ENCODE results near the gene DPP9.

DPP9 gene

GRCh38 chr19:4728871-4729270 is 5.2 kb upstream of the DPP9 start:
- TF ChIP-seq FOXM1 (IDR thresholded peaks at IDR 0.05; ENCODE audit: borderline replicate concordance, low read depth) (no peak), ZBTB7A (IDR thresholded peaks at IDR 0.05; ENCODE audit: low read depth) (no peak), TCF12 (IDR thresholded peaks at IDR 0.05; ENCODE audit: low read depth) (no peak), EGR1 (IDR thresholded peaks at IDR 0.05) (no peak), EP300 (IDR thresholded peaks at IDR 0.05; ENCODE audit: borderline replicate concordance) (no peak), USF1 (IDR thresholded peaks at IDR 0.05) (no peak), NFIC (IDR thresholded peaks at IDR 0.05) (no peak), YY1 (IDR thresholded peaks at IDR 0.05; ENCODE audit: low read depth) (no peak), REST (IDR thresholded peaks at IDR 0.05; ENCODE audit: low read depth) (no peak), CREB1 (IDR thresholded peaks at IDR 0.05; ENCODE audit: low read depth) (no peak), TEAD4 (IDR thresholded peaks at IDR 0.05) (no peak), RAD21 (IDR thresholded peaks at IDR 0.05; ENCODE audit: low read depth) (no peak), MAX (IDR thresholded peaks at IDR 0.05) (no peak), CEBPB (IDR thresholded peaks at IDR 0.05) (no peak), TAF1 (IDR thresholded peaks at IDR 0.05; ENCODE audit: low read depth) (no peak)

- TF ChIP-seq TEAD4 (IDR thresholded peaks at IDR 0.05) = no peak
- TF ChIP-seq ZBTB7A (IDR thresholded peaks at IDR 0.05; ENCODE audit: low read depth) = no peak
- no peak for TF ChIP-seq TCF12 (IDR thresholded peaks at IDR 0.05; ENCODE audit: low read depth)
- TF ChIP-seq REST (IDR thresholded peaks at IDR 0.05; ENCODE audit: low read depth) = no peak
- TF ChIP-seq RAD21 (IDR thresholded peaks at IDR 0.05; ENCODE audit: low read depth) = no peak
- TF ChIP-seq EP300 (IDR thresholded peaks at IDR 0.05; ENCODE audit: borderline replicate concordance) = no peak
- TF ChIP-seq MAX (IDR thresholded peaks at IDR 0.05) = no peak
- TF ChIP-seq CREB1 (IDR thresholded peaks at IDR 0.05; ENCODE audit: low read depth) = no peak
Observed at GRCh38 chr19:4722671-4723594, 709 bp downstream of the DPP9 start.

- TF ChIP-seq TCF12 (IDR thresholded peaks at IDR 0.05; ENCODE audit: low read depth) (no peak), CEBPB (IDR thresholded peaks at IDR 0.05) (no peak), MAX (IDR thresholded peaks at IDR 0.05) (no peak), NFIC (IDR thresholded peaks at IDR 0.05) (no peak), CREB1 (IDR thresholded peaks at IDR 0.05; ENCODE audit: low read depth) (no peak), FOXM1 (IDR thresholded peaks at IDR 0.05; ENCODE audit: borderline replicate concordance, low read depth) (no peak), TEAD4 (IDR thresholded peaks at IDR 0.05) (no peak)
Observed at GRCh38 chr19:4721196-4721595, 2.4 kb downstream of the DPP9 start.

GRCh38 chr19:4720037-4720700 is 3.5 kb downstream of the DPP9 start:
- TF ChIP-seq NFIC (IDR thresholded peaks at IDR 0.05) (no peak), REST (IDR thresholded peaks at IDR 0.05; ENCODE audit: low read depth) (no peak), TCF12 (IDR thresholded peaks at IDR 0.05; ENCODE audit: low read depth) (no peak), USF1 (IDR thresholded peaks at IDR 0.05) (no peak), CREB1 (IDR thresholded peaks at IDR 0.05; ENCODE audit: low read depth) (no peak), YY1 (IDR thresholded peaks at IDR 0.05; ENCODE audit: low read depth) (no peak), EP300 (IDR thresholded peaks at IDR 0.05; ENCODE audit: borderline replicate concordance) (no peak), RAD21 (IDR thresholded peaks at IDR 0.05; ENCODE audit: low read depth) (no peak), TAF1 (IDR thresholded peaks at IDR 0.05; ENCODE audit: low read depth) (no peak), MAX (IDR thresholded peaks at IDR 0.05) (no peak), EGR1 (IDR thresholded peaks at IDR 0.05) (no peak), CEBPB (IDR thresholded peaks at IDR 0.05) (no peak), ZBTB7A (IDR thresholded peaks at IDR 0.05; ENCODE audit: low read depth) (no peak), FOXM1 (IDR thresholded peaks at IDR 0.05; ENCODE audit: borderline replicate concordance, low read depth) (no peak), TEAD4 (IDR thresholded peaks at IDR 0.05) (no peak)
